Upper lobe of left lung (tissue), 4 donors: Measurements from ENCODE around the gene FBXL22.

Experiments used
- EP300 ChIP-seq, 4 donors: sonication (generic); formaldehyde crosslinking; IDR thresholded peaks; one replicate each; pipeline ENCODE4 v1.5.1; 2017; ENCODE audit warnings: antibody characterized with exemption in 4 of 4, control low read depth in 2 of 4
- POLR2A ChIP-seq, 4 donors: fragments of 450-650 bp; IDR thresholded peaks; one replicate each; pipeline ENCODE4 v1.5.1; 2016 to 2017; ENCODE audit warnings: antibody characterized with exemption in 4 of 4, mild to moderate bottlenecking in 2 of 4
- POLR2AphosphoS5 ChIP-seq, 2 donors: sonication (generic); formaldehyde crosslinking; IDR thresholded peaks; one replicate each; pipeline ENCODE4 v1.5.1; 2017; ENCODE audit warnings: antibody characterized with exemption in 2 of 2
- TF ChIP-seq, protein P1 (sequence below), 6 experiments: fragments of 450-650 bp in 4 of 6; fragments of 200-600 bp in 2 of 6; sonication (generic) in 2 of 6; IDR thresholded peaks; one replicate each; pipeline ENCODE4 v1.5.1; 2016 to 2019; ENCODE audit warnings: antibody characterized with exemption in 6 of 6

DNA sequence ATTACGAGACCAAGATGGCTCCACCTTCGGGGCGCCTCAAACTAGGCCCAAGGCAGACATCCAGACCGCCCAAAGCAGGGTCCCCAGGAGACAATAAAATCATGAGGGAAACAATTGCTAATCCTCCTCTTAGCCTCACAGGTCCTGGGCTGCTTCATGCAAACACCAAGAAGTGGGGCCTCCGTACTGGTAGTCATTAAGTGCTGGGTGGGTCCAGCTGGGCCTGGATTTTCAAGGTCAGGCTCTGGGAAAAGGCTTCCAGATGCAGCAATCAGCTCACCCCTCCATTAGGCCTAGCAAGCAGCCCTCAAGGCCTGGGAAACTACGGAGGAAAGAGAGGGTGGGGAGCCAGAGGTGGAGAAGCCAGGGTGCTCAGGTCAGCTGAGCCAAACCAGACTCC, 634 bp downstream of the FBXL22 start:
- no peak for TF ChIP-seq POLR2A (IDR thresholded peaks at IDR 0.05)
- TF ChIP-seq, protein P1, sequence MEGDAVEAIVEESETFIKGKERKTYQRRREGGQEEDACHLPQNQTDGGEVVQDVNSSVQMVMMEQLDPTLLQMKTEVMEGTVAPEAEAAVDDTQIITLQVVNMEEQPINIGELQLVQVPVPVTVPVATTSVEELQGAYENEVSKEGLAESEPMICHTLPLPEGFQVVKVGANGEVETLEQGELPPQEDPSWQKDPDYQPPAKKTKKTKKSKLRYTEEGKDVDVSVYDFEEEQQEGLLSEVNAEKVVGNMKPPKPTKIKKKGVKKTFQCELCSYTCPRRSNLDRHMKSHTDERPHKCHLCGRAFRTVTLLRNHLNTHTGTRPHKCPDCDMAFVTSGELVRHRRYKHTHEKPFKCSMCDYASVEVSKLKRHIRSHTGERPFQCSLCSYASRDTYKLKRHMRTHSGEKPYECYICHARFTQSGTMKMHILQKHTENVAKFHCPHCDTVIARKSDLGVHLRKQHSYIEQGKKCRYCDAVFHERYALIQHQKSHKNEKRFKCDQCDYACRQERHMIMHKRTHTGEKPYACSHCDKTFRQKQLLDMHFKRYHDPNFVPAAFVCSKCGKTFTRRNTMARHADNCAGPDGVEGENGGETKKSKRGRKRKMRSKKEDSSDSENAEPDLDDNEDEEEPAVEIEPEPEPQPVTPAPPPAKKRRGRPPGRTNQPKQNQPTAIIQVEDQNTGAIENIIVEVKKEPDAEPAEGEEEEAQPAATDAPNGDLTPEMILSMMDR (IDR thresholded peaks at IDR 0.05) = no peak
- no peak for TF ChIP-seq POLR2AphosphoS5 (IDR thresholded peaks at IDR 0.05)
- TF ChIP-seq EP300 (IDR thresholded peaks at IDR 0.05) = no peak
